HEK293T (cell line): ENCODE results near the gene FAM53B.

Source experiments
- BHLHE40 ChIP-seq: fragments of 450-650 bp; IDR thresholded peaks from 2 replicates; pipeline ENCODE4 v1.6.1; 2016; ENCODE audit warnings: mild to moderate bottlenecking, moderate library complexity, borderline replicate concordance
- FOXK2 ChIP-seq: fragments of 450-650 bp; IDR thresholded peaks from 2 replicates; pipeline ENCODE4 v1.6.1; 2016; ENCODE audit warnings: mild to moderate bottlenecking
- FOXM1 ChIP-seq: fragments of 450-650 bp; IDR thresholded peaks from 2 replicates; pipeline ENCODE4 v1.6.1; 2017; ENCODE audit warnings: mild to moderate bottlenecking, borderline replicate concordance
- HDGF ChIP-seq: fragments of 450-650 bp; IDR thresholded peaks from 2 replicates; pipeline ENCODE4 v1.6.1; 2017; ENCODE audit warnings: antibody characterized with exemption, borderline replicate concordance
- PKNOX1 ChIP-seq: fragments of 450-650 bp; IDR thresholded peaks from 2 replicates; pipeline ENCODE4 v1.6.1; 2016
- SP1 ChIP-seq: fragments of 450-650 bp; IDR thresholded peaks from 2 replicates; pipeline ENCODE4 v1.6.1; 2017
- TARDBP ChIP-seq: fragments of 450-650 bp; IDR thresholded peaks from 2 replicates; pipeline ENCODE4 v1.6.1; 2016

- TF ChIP-seq HDGF (no peak), PKNOX1 (no peak), FOXM1 (no peak), BHLHE40 (no peak), SP1 (no peak), TARDBP (no peak), FOXK2 (no peak)
Measured at GRCh38 chr10:124621637-124622036, 122.5 kb downstream of the FAM53B start.
